ENCODE data around the gene FABP7.
"Not testable (repeated sequence)": the region's sequence is repeated elsewhere in the genome, so short reads cannot be mapped to it uniquely, and the experiment has no call there.

Gene FABP7

GRCh38 chr6:122779667-122780066, at the start of gene FABP7:
FABP7 (plus strand) TSS chr6:122779716; CDS start chr6:122779795, 79 bp downstream.
- no peak for DNase-seq

- DNase-seq, result no peak
Observed at GRCh38 chr6:122730334-122730733, 49.2 kb upstream of the FABP7 start.

GRCh38 chr6:122730775-122731386, 48.6 kb upstream of the FABP7 start:
- no peak for DNase-seq

GRCh38 chr6:122733259-122733658, 46.3 kb upstream of the FABP7 start:
- DNase-seq, result no peak

GRCh38 chr6:122734529-122735395, 44.8 kb upstream of the FABP7 start:
- DNase-seq, result no peak

- DNase-seq, result no peak
Observed at GRCh38 chr6:122735582-122735981, 43.9 kb upstream of the FABP7 start.

GRCh38 chr6:122736163-122736562, 43.4 kb upstream of the FABP7 start:
- DNase-seq, result no peak

GRCh38 chr6:122736616-122737015, 42.9 kb upstream of the FABP7 start:
- DNase-seq, result no peak

GRCh38 chr6:122740091-122740490, 39.4 kb upstream of the FABP7 start:
- no peak for DNase-seq

GRCh38 chr6:122740936-122741335, 38.6 kb upstream of the FABP7 start:
- DNase-seq, result no peak

- DNase-seq, result not testable (repeated sequence)
Observed at GRCh38 chr6:122744247-122744646, 35.3 kb upstream of the FABP7 start.

- DNase-seq, result not testable (repeated sequence)
Observed at GRCh38 chr6:122744856-122745255, 34.7 kb upstream of the FABP7 start.

- no peak for DNase-seq
Observed at GRCh38 chr6:122746688-122747087, 32.8 kb upstream of the FABP7 start.

- DNase-seq, result no peak
Observed at GRCh38 chr6:122747573-122747972, 31.9 kb upstream of the FABP7 start.

GRCh38 chr6:122748945-122749344, 30.6 kb upstream of the FABP7 start:
- not testable (repeated sequence) for DNase-seq

GRCh38 chr6:122749451-122750050, 30.0 kb upstream of the FABP7 start:
- DNase-seq, result no peak

- DNase-seq, result no peak
Observed at GRCh38 chr6:122751326-122751725, 28.2 kb upstream of the FABP7 start.

GRCh38 chr6:122752459-122752858, 27.1 kb upstream of the FABP7 start:
- no peak for DNase-seq

- DNase-seq, result no peak
Observed at GRCh38 chr6:122753000-122753687, 26.4 kb upstream of the FABP7 start.

- DNase-seq, result no peak
Observed at GRCh38 chr6:122753688-122754056, 25.8 kb upstream of the FABP7 start.

- no peak for DNase-seq
Observed at GRCh38 chr6:122754191-122754731, 25.3 kb upstream of the FABP7 start.

GRCh38 chr6:122755901-122756300, 23.6 kb upstream of the FABP7 start:
- DNase-seq, result no peak

- DNase-seq, result no peak
Observed at GRCh38 chr6:122758927-122759334, 20.6 kb upstream of the FABP7 start.

Measured in stimulated activated CD4-positive, alpha-beta T cell treated with anti-CD3 and anti-CD28 coated beads, Interleukin-2, amount 100 ng/mL, for 48 hours (primary cell).